ENCODE data around the gene KIDINS220. TPM values are rescaled to one million over a fixed set of nuclear protein-coding genes. Genes with fewer than 3 reads are reported as not detected.

The KIDINS220 gene
- total RNA-seq, 1 donor from 2014 or later, result 26.9 TPM

DNA sequence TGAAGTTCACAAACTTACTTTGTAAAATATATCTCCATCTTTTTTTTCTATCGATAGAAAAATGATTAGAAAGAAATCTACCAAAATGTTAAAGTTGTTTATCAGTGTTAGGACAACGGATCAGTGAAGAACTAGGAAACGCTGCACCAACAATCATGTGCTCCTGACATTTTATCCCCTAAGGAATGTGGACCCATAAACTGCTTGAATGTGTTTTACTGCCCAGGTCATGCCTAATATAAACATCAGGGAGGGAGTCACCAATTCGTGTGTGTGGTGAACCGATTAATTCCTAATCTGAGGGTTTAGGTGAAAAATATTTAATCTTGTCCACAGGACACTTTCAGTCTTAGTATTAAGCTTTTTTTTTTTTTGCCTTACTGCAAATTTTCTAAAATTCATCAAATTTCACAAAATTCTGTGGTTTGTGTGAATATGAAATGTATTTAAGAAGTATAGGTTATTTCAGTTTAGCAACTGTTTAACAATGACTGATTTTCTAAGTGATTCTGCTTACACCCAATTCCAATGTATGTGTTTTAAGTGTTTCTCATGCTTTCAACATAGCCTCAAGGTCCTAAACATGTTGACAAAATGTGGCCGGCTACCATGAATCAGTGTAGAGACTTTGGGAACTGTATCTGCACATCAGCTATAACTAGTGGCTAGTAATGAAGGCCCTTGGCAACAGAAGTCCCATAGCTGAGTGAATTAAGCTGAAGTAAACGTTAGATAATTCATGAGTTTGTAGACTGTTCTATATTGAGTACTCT is 11.1 kb upstream of the KIDINS220 start:
- POLR2A ChIA-PET, result no interaction called here
- ATAC-seq (ENCODE audit: low read depth) (no peak), DNase-seq (no peak)
- no peak overlapping the region for H3K4me3 Mint-ChIP-seq
- H3K36me3 Mint-ChIP-seq (ENCODE audit: low read depth), result no peaks in the 10 kb centered on the region
- TF ChIP-seq, protein P1, sequence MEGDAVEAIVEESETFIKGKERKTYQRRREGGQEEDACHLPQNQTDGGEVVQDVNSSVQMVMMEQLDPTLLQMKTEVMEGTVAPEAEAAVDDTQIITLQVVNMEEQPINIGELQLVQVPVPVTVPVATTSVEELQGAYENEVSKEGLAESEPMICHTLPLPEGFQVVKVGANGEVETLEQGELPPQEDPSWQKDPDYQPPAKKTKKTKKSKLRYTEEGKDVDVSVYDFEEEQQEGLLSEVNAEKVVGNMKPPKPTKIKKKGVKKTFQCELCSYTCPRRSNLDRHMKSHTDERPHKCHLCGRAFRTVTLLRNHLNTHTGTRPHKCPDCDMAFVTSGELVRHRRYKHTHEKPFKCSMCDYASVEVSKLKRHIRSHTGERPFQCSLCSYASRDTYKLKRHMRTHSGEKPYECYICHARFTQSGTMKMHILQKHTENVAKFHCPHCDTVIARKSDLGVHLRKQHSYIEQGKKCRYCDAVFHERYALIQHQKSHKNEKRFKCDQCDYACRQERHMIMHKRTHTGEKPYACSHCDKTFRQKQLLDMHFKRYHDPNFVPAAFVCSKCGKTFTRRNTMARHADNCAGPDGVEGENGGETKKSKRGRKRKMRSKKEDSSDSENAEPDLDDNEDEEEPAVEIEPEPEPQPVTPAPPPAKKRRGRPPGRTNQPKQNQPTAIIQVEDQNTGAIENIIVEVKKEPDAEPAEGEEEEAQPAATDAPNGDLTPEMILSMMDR (IDR thresholded peaks at IDR 0.05), result no peak
- H3K4me1 Mint-ChIP-seq, result no peaks in the 10 kb centered on the region
- intact Hi-C loops (cut with micrococcal nuclease), result no loop called here
- CTCF ChIA-PET, result no interaction called here
- H3K9me3 Mint-ChIP-seq, result no peaks in the 10 kb centered on the region
- peaks cover 18% of the 10 kb centered on the region for H3K27me3 Mint-ChIP-seq
- no peak overlapping the region for H3K27ac Mint-ChIP-seq

DNA sequence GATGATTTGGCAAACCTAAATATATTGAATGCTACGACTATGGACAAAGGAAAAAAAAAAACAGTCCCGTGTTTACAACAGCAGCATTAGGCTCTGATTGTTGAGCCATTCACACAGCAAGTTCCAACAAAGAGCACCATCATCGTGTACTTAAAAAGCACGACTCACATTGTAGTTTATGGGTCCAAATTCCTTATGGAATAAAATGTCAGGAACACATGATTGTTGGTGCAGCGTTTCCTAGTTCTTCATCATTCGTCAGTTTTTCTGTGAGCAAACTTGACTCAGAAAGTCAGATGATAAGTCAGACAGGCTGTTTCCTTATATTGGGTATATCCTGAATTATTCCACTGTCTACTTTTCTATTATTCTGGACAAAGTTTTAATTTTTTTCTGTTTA is 10.0 kb upstream of the KIDINS220 start:
- H3K36me3 Mint-ChIP-seq (ENCODE audit: low read depth), result no peaks in the 10 kb centered on the region
- peaks cover 18% of the 10 kb centered on the region for H3K27me3 Mint-ChIP-seq
- intact Hi-C loops (cut with micrococcal nuclease), result no loop called here
- ChIA-PET CTCF (no interaction called here), POLR2A (no interaction called here)
- H3K4me1 Mint-ChIP-seq, result no peaks in the 10 kb centered on the region
- TF ChIP-seq, protein P1 (IDR thresholded peaks at IDR 0.05), result no peak
- no peaks in the 10 kb centered on the region for H3K9me3 Mint-ChIP-seq
- no peak overlapping the region for H3K4me3 Mint-ChIP-seq
- H3K27ac Mint-ChIP-seq, result no peak overlapping the region
- DNase-seq (no peak), ATAC-seq (ENCODE audit: low read depth) (no peak)

DNA sequence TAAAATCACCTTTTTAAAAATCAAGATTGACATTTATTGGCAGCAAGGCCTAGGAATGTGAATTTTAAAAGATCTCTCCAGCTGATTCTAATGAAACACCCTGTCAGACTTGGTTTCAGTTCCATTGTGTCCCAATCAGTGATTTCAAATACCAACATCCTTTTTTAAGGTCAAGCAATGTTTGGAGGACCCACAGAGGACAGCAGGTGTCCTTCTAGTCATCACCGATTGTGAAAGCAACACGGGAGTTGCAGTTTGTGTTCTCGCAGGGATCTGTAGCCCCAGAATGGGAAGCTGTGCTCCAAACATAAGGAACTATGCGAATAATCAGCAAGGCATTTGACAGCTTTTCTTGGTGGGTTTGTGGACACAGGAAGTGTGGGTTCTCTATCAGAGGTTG is 4.5 kb upstream of the KIDINS220 start:
- no peaks in the 10 kb centered on the region for H3K9me3 Mint-ChIP-seq
- intact Hi-C loops (cut with micrococcal nuclease), result no loop called here
- no peak overlapping the region for H3K27ac Mint-ChIP-seq

DNA sequence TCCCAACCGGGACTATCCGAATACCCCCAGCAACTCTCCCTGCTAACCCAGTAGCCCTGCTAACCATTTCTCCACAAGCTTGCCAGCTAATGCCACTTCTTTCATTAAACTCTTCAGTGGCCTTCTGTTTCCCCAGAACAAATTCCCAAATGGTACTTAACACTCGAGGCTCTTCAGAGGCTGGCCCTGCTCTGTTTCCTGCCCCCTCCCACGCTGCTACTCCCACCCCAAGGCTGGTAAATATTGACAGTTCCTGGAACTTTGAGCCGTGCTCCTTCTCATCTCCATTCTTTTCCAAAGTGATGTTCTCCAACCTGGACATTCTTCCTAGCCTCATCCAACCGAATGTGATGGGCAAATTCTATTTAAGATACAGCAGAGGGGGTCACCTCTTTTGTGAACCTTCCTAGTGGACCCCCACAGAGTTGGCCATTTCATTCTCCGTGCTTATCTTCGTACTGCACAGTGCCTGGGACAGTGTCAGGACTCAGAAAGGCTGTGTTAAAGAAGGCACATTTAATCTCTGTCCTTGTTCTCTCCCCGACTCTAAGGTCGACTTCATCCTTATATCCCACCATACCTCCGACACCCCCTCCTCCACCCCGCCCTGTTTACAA is 3.2 kb upstream of the KIDINS220 start:
- POLR2A ChIA-PET, result no interaction called here
- no peak overlapping the region for H3K27ac Mint-ChIP-seq
- H3K27me3 Mint-ChIP-seq, result peaks cover 14% of the 10 kb centered on the region
- H3K9me3 Mint-ChIP-seq, result no peaks in the 10 kb centered on the region
- intact Hi-C loops (cut with micrococcal nuclease), result no loop called here
- peaks cover 2% of the 10 kb centered on the region for H3K36me3 Mint-ChIP-seq (ENCODE audit: low read depth)
- DNase-seq, result no peak
- CTCF ChIA-PET, result no interaction called here
- H3K4me1 Mint-ChIP-seq, result peaks cover 20% of the 10 kb centered on the region
- TF ChIP-seq, protein P1 (IDR thresholded peaks at IDR 0.05), result no peak
- no peak for ATAC-seq (ENCODE audit: low read depth)
- H3K4me3 Mint-ChIP-seq, result no peak overlapping the region

More for the DNA sequence above, 4.5 kb upstream of the KIDINS220 start:
- ATAC-seq (ENCODE audit: low read depth), result no peak
- Mint-ChIP-seq H3K36me3 (ENCODE audit: low read depth) (peaks cover 2% of the 10 kb centered on the region), H3K27me3 (peaks cover 25% of the 10 kb centered on the region), H3K4me1 (peaks cover 7% of the 10 kb centered on the region), H3K4me3 (no peak overlapping the region)
- DNase-seq, result no peak
- TF ChIP-seq, protein P1 (IDR thresholded peaks at IDR 0.05), result no peak
- ChIA-PET POLR2A (no interaction called here), CTCF (no interaction called here)

DNA sequence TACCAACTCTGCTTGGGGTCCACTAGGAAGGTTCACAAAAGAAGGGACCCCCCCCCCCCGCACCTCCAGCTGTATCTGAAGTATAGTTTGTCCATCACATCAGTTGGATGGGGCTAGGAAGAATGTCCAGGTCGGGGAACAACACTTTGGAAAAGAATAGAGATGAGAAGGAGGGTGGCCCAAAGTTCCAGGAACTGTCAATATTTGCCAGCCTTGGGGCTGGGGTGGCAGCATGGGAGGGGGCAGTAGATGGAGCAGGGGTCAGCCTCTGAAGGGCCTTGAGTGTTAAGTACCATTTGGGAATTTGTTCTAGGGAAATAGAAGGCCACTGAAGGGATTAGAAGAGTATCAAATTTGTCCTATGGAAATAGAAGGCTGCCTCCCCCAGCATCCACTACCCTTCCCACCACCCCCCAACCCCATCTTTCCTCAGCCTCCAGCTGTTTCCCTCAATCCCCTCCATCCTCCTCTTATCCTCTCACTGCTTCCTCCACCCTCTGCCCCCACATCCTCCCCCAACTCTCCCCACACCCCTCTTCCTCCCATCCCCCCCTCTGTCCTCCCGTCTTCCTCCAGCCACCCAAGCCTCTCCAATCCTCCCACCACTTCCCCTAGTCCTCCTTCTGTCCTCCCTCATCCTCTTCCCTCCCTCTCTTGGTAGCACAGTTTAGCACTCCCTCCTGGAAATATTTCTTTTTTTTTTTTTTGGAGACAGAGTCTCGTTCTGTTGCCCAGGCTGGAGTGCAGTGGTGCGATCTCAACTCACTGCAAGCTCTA is 2.0 kb upstream of the KIDINS220 start:
- ATAC-seq (ENCODE audit: low read depth), result no peak
- Mint-ChIP-seq H3K4me3 (no peak overlapping the region), H3K4me1 (peaks cover 31% of the 10 kb centered on the region), H3K27me3 (peaks cover 6% of the 10 kb centered on the region), H3K9me3 (no peaks in the 10 kb centered on the region), H3K36me3 (ENCODE audit: low read depth) (peaks cover 2% of the 10 kb centered on the region), H3K27ac (no peak overlapping the region)
- ChIA-PET CTCF (no interaction called here), POLR2A (no interaction called here)
- no peak for DNase-seq
- intact Hi-C loops (cut with micrococcal nuclease), result loop anchor here (5.0 kb wide), 1 partner anchor 1203 kb away; the partner anchor contains the start of gene KLF11
- TF ChIP-seq, protein P1 (IDR thresholded peaks at IDR 0.05), result no peak
